Smooth muscle cell of the brain vasculature (primary cell): ENCODE results near the gene LRRC8D.

ENCODE experiments used
- DNase-seq: peaks from one replicate; pipeline ENCODE4 v3.0.0-alpha.2; 2012; ENCODE audit warnings: low read depth, low spot score

LRRC8D gene

DNA sequence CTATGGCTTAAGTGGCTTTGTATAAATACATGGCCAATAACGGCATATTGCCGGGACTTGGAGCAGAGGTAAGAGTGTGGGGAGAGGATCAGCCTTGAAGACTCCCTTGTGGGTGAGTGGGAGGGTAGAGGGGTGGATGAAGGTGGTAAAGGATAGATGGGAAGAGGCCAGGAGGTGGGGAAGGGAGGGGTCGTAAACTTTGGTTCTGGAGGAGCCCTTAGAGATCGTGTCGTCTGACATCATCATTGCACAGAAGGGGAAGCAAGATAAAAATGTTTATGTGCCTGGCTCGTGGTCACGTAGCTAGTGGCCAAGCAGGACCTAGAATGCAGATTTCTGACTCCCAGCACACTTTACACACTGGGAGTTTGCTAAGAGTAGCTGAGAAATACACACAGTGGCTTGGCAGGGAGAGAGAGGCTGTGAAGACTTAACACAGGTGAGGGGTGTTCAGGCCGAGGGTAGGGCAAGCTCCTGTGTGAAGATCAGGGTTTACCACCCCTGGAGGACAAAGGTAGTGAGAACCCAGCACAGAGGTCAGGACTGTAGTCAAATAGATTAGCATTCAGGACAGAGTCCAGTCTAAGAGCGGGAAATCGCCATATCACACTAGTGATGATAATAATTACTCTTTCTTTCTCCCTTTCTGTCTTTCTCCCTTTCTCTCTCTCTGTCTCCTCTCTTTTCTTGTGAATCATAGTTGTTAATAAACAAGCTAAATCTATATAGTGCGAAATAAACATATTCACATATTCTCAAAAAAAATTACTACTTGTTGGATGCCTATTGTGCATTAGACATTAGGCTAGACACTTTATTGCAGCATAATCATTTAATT lies 75.5 kb downstream of the LRRC8D start:
- DNase-seq: no peak

GRCh38 chr1:89897347-89898133 lies 76.7 kb downstream of the LRRC8D start:
- DNase-seq: no peak

- no peak for DNase-seq
Measured at GRCh38 chr1:89898150-89898549, 77.3 kb downstream of the LRRC8D start.

DNA sequence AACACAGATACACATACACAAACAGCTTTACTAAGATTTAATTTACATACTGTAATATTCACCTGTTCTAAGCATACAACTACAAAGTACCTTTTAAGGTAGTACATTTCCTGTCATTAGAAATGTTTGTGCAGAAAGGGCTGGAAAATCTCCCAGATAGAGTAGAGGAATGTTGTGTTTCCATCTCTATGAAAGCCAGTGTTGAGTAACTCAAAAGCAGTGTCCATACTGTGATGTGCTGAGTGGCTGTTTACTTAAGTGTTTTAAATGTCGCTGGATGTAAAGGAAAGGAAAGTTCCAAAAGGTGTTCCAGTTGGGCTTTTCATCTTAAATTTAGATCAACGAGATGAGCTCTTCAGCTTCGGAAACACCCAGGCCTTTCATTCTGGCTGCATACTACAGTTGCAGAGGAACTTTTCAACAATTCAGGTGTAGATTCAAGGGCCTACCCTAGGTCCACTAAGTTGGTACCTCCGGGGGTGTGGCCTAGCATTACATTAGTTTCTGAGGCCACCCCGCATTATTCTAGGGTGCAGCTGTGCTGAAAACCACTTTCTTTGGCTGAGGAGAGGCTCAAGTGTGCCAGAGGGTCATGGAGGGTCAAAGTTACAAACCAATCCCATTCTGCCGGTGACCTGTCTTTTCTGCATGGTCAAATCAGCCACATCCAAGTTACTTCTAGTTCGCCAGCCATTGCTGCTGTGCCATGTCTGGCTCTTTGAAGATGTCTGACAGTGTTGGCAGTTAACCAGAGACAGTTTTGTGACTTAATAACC lies 78.1 kb downstream of the LRRC8D start:
- DNase-seq: no peak

DNA sequence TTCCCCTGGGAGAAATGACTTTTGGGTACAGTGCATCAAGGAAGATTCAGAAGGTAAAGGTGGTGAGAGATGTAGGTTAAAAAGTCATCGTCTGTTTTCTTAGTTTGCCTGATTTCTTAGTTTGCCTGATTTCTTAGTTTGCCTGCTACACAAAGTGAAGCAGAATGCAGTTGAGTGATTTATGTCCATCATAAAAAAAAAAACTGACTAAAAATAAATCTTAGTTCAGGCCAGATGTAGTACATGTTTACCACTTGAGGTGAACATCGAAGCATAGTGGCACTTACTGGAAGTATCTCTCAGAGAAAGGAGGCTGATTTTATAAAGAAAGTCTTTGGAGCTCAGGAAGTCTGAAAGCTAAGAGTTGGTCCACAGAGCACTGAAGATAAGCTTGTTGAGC lies 79.5 kb downstream of the LRRC8D start:
- no peak for DNase-seq

DNA sequence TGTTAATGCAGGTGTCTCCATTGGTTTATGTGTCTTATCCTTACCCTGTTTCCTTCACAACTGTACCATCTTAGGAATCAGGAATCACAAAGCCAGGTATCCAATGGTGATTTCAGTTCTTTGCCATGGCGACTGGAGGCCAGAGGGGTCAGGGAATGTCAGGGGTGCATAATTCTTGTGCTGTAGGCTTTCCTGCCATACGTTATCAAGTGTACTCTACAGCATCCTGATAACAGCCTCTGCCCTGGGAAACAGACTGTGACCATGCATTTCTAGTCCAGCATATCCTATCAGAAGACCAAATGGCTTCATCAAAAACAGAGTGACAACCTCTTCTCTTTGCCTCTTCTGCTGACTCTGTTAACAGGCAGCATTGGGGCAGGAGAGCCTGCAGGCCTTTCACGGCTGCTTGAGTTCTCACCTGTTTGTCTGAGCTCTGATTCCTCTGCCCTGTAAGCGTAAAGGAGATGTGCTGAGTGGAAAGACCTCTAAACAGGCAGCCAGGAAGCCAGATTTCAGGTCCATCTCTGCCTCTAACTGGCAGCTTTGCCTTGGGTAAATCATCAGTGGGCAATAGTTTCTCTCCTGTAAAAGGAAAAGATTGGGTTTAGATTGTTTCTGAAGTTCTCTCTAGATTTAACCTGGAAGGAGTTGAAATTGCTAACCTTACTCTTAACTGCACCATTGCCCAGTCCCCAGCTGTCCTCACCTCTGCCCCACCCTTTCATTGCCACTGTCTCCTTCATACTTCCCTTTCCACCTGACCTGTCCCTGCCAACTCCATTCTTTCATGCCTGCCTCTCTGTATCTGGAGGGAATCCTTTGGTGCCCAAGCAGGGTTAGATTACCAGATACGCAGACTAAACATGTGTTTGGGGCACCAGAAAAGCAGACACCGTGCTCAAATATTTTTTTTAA lies 80.2 kb downstream of the LRRC8D start:
- DNase-seq: no peak

GRCh38 chr1:89901957-89902669 lies 81.3 kb downstream of the LRRC8D start:
- no peak for DNase-seq

DNA sequence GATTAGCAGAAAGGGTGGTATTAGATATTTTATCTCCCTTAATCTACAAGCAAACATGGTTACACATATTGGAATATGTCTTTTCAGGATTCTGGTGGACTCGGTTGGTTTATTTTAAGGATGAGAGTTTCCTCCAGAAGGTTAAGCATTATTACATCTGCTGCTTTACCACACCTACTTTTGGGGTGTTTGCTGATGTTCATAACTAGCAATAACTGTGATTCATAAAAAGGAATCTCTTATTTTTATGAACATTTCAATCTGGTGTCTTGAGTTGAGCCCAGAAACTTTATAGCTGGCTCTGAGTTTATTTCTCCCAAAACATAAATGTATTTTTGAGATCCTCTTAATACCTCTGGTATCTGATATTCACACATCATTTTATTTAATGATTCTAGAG lies 82.7 kb downstream of the LRRC8D start:
- no peak for DNase-seq

DNA sequence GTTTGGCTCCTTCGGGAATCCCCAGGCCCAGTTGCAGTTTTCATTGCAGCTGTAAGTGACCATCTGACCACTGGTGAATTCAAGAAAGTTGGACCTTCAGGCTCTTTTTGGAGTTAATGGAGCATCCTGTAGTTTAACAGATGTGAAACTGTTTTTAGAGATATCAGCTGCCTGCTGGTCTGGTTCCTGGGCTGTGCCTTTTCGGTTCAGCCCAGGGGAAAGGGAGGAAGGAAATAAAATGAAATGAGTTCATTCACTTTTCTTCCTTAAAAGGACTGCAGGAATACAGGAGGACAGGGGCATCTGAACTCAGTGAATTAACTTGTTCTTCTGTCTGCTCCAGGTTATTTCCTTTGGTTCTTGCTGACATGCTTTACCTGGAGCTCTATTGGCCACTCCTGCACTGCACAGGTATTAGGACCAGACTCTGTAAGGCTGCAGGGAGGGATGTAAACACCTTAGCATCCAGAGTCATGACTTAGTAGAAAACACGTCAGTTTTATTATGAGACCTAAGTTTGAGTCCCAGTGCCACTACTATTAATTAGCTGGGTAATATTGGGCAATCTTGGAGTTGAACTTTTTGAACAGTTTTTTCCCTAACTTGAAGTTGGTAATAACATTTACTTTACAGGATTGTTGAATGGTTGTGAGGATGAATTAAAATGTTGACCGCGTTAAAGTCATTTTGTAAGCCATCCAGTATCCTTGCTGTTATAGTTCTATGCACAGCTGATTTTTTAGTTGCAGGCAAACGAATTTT lies 83.6 kb downstream of the LRRC8D start:
- no peak for DNase-seq

- DNase-seq: no peak
Measured at GRCh38 chr1:89905395-89906058, 84.7 kb downstream of the LRRC8D start.

- DNase-seq: no peak
Measured at GRCh38 chr1:89906088-89906487, 85.3 kb downstream of the LRRC8D start.

- DNase-seq: no peak
Measured at GRCh38 chr1:89907727-89908212, 86.9 kb downstream of the LRRC8D start.

DNA sequence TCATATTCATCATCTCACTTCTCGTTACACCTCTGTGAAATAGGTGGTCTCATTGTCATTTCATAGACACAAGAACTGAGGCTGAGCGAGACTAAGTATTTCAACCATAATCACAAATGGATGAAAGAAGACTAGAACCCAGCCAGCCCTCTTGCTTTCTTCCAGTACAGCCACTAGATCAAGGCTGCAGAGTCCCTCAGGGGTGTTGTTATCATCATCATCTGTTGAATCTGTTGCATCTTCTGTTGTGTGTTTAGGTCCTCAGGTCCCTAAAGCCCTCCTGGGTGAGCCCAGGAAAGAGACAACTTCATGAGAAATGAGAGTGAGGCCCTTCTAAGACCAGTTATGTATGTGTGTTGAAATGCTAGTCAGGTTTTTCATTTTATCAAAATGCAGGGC lies 87.4 kb downstream of the LRRC8D start:
- no peak for DNase-seq

DNA sequence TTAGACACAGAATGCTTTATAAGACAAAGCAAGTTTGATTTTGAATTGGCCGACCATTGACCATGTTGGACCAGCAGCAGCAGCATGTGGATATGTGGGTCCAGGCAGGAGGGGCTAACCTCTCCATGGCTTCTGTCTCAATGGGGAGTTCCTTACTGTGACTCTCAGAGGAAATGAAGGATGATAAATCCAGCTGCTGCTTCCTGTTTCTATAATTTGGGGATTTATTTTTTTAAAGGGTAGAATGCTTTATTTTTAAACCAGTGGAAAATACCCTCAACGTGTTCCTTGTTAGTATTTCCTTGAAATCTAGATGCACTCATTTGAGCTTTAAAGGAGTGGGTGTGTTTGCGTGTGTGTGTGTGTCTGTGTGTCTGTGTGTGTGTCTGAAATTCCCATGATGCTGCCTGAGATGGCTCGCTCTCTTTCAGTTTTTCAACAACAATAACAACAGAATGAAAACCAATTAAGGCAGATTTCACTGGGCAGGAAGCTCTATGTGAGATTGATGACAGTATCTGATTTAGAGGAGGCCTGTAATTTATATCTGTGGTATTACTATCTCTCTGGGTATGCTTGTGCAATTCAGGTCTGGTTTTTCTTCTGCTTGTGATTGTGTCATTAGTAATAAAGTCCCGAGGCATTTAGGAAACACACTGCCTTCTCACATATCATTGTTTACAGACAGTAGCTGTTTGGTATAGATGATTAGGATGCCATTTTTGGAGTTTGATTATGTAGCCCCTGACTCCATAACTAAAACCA lies 88.0 kb downstream of the LRRC8D start:
- no peak for DNase-seq

DNA sequence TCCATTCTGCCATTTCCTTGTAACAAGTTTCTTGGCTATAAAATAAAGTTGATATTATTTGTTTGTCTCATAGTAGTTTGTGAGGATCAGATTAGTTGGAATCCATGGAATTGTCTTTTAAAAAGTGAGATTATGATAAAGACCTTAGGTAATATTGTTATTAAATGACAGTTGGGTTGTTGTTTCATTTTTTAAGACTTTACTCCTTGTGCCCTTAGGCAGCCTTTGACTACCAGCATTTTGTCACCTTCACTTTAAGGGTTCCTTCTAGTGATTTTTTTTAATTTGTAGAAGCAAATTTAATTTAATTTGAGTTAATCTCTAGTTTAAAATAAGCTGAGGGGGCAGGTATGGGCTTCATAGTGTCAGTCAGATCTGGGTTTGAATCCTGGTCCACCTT lies 89.4 kb downstream of the LRRC8D start:
- no peak for DNase-seq

DNA sequence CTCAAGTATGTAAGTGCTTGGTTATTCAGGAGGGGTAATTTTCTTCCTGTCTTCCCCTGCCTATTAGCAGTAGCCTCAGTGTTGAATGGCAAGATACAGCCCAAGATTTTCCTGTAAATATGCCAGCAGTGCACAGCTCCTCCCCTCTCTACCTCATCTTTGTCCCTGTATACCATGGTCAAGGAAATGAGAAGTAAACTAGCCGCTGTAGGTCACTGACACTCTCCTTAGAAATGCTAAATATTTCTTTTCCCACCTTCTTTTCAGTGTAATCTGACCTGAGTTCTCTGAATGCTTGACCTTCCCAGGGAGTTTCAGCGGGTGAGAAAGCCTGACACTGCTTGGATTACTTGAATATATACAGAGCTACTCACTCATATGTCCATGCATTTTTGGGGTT lies 89.9 kb downstream of the LRRC8D start:
- DNase-seq: no peak

GRCh38 chr1:89911191-89911991 lies 90.6 kb downstream of the LRRC8D start:
- DNase-seq: no peak
